NT2/D1 (cell line): Measurements from ENCODE around the gene RASSF1.

Experiments
- SUZ12 ChIP-seq: IDR thresholded peaks from 2 replicates; pipeline ENCODE4 v1.6.1; 2011; ENCODE audit not compliant: insufficient read length, insufficient read depth; ENCODE audit errors: extremely low read depth
- YY1 ChIP-seq: IDR thresholded peaks from 2 replicates; pipeline ENCODE4 v1.6.1; 2011; ENCODE audit not compliant: insufficient read length, insufficient read depth
- ZNF274 ChIP-seq: IDR thresholded peaks from 2 replicates; pipeline ENCODE4 v1.6.1; 2011; ENCODE audit warnings: mild to moderate bottlenecking, low read depth, low read length

- no peak for TF ChIP-seq ZNF274
- TF ChIP-seq SUZ12 = no peak
- no peak for TF ChIP-seq YY1
These were observed 12.1 kb upstream of the RASSF1 start for GRCh38 chr3:50352781-50353180.
